ENCODE results near the gene DCDC2B. TPM values are rescaled to one million over a fixed set of nuclear protein-coding genes. Genes with fewer than 3 reads are reported as not detected.
"Not testable (repeated sequence)": the region's sequence is repeated elsewhere in the genome, so short reads cannot be mapped to it uniquely, and the experiment has no call there.

Gene DCDC2B
- polyA plus RNA-seq (2011; rRNA removed) (not detected in 2 replicates), polyA minus RNA-seq (2011; rRNA and poly(A)+ RNA removed) (not detected in 2 replicates)

GRCh38 chr1:32208891-32209328, at the start of gene DCDC2B:
Gene DCDC2B, plus strand, starts transcription at chr1:32209089. Its CDS starts 5 bp downstream, at chr1:32209094.
- ChIA-PET POLR2A (no interaction called here), CTCF (no interaction called here)
- Histone ChIP-seq H3K27me3 (ENCODE audit: control insufficient read depth, insufficient read depth, low read length) (no peaks in the 10 kb centered on the region), H3K36me3 (ENCODE audit: control insufficient read depth, insufficient read depth, low read length) (peaks cover 6% of the 10 kb centered on the region; the same call in 1 of the 2 replicates), H3K4me3 (ENCODE audit: low read depth, low read length) (no peak within 1 kb of the TSS)
- TF ChIP-seq, protein P1, sequence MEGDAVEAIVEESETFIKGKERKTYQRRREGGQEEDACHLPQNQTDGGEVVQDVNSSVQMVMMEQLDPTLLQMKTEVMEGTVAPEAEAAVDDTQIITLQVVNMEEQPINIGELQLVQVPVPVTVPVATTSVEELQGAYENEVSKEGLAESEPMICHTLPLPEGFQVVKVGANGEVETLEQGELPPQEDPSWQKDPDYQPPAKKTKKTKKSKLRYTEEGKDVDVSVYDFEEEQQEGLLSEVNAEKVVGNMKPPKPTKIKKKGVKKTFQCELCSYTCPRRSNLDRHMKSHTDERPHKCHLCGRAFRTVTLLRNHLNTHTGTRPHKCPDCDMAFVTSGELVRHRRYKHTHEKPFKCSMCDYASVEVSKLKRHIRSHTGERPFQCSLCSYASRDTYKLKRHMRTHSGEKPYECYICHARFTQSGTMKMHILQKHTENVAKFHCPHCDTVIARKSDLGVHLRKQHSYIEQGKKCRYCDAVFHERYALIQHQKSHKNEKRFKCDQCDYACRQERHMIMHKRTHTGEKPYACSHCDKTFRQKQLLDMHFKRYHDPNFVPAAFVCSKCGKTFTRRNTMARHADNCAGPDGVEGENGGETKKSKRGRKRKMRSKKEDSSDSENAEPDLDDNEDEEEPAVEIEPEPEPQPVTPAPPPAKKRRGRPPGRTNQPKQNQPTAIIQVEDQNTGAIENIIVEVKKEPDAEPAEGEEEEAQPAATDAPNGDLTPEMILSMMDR (IDR thresholded peaks at IDR 0.05; ENCODE audit: insufficient read depth, low read depth, low read length) = no peak
- DNase-seq (ENCODE audit: low read depth) = no peak

DNA sequence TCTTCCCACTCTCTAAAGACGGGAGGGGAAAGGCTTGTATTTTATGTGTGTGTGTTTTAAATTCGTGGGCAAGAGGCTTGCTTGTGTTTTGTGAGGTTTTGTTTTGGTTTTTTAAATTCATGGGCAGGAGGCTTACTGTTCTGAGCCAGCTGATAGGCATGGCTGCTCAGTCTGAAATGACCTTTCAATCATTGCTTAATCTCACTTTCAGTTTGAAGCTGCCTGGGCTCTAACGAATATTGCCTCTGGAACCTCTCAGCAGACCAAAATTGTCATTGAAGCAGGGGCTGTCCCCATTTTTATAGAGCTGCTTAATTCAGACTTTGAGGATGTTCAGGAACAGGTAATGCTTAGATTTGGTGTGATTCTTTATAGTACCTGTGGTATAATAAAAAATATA, 49.7 kb upstream of the DCDC2B start:
- H3K27me3 ChIP-seq (ENCODE audit: control insufficient read depth, insufficient read depth, low read length) = no peaks in the 10 kb centered on the region
- H3K4me3 ChIP-seq (ENCODE audit: low read depth, low read length) = no peak overlapping the region
- CTCF ChIA-PET = no interaction called here
- POLR2A ChIA-PET = no interaction called here
- H3K36me3 ChIP-seq (ENCODE audit: control insufficient read depth, insufficient read depth, low read length) = peaks cover 32% of the 10 kb centered on the region
- TF ChIP-seq, protein P1 (IDR thresholded peaks at IDR 0.05; ENCODE audit: insufficient read depth, low read depth, low read length) = no peak
- no peak for DNase-seq (ENCODE audit: low read depth)

GRCh38 chr1:32163405-32163804, 45.5 kb upstream of the DCDC2B start:
- H3K36me3 ChIP-seq (ENCODE audit: control insufficient read depth, insufficient read depth, low read length) = peaks cover 25% of the 10 kb centered on the region
- ChIA-PET POLR2A (interaction anchor here (0.6 kb wide), 1 partner anchor 30 kb away, joined by 10 read pairs; no protein-coding TSS in a partner anchor), CTCF (interaction anchor here (1.6 kb wide), 1 partner anchor 11 kb away, joined by 4 read pairs; no protein-coding TSS in a partner anchor)
- DNase-seq (ENCODE audit: low read depth) = no peak
- H3K4me3 ChIP-seq (ENCODE audit: low read depth, low read length) = no peak overlapping the region
- no peaks in the 10 kb centered on the region for H3K27me3 ChIP-seq (ENCODE audit: control insufficient read depth, insufficient read depth, low read length)
- TF ChIP-seq, protein P1 (IDR thresholded peaks at IDR 0.05; ENCODE audit: insufficient read depth, low read depth, low read length) = no peak

- DNase-seq (ENCODE audit: low read depth); H3K27me3 ChIP-seq (ENCODE audit: control insufficient read depth, insufficient read depth, low read length); H3K4me3 ChIP-seq (ENCODE audit: low read depth, low read length): not testable (repeated sequence)
- H3K36me3 ChIP-seq (ENCODE audit: control insufficient read depth, insufficient read depth, low read length) = peaks cover 28% of the 10 kb centered on the region
- ChIA-PET CTCF (interaction anchor here (0.6 kb wide), 1 partner anchor 93 kb away, joined by 3 read pairs; the partner anchor contains the start of gene TMEM39B), POLR2A (interaction anchor here (0.6 kb wide), 1 partner anchor 50 kb away, joined by 4 read pairs; no protein-coding TSS in a partner anchor)
These were observed 43.3 kb upstream of the DCDC2B start for GRCh38 chr1:32165633-32166032.

- no peaks in the 10 kb centered on the region for H3K27me3 ChIP-seq (ENCODE audit: control insufficient read depth, insufficient read depth, low read length)
- H3K36me3 ChIP-seq (ENCODE audit: control insufficient read depth, insufficient read depth, low read length) = peaks cover 27% of the 10 kb centered on the region
- CTCF ChIA-PET = no interaction called here
- DNase-seq (ENCODE audit: low read depth) = no peak
- no peak overlapping the region for H3K4me3 ChIP-seq (ENCODE audit: low read depth, low read length)
- TF ChIP-seq, protein P1 (IDR thresholded peaks at IDR 0.05; ENCODE audit: insufficient read depth, low read depth, low read length) = no peak
- POLR2A ChIA-PET = no interaction called here
These were observed 37.9 kb upstream of the DCDC2B start for GRCh38 chr1:32170991-32171390.
